Gastroesophageal sphincter (tissue), 3 donors: ENCODE results near the gene ZNF74.

ENCODE experiments used
- CTCF ChIP-seq, 4 experiments: fragments of 200-600 bp in 2 of 4; fragments of 450-650 bp in 2 of 4; sonication (generic) in 1 of 4; IDR thresholded peaks; one replicate each; pipeline ENCODE4 v1.5.1; 2017 to 2019; ENCODE audit warnings: antibody characterized with exemption in 4 of 4, mild to moderate bottlenecking in 2 of 4, moderate library complexity in 2 of 4
- EP300 ChIP-seq: sonication (generic); formaldehyde crosslinking; IDR thresholded peaks from one replicate; pipeline ENCODE4 v1.6.1; 2017; ENCODE audit warnings: antibody characterized with exemption, mild to moderate bottlenecking
- POLR2AphosphoS5 ChIP-seq: sonication (generic); formaldehyde crosslinking; IDR thresholded peaks from one replicate; pipeline ENCODE4 v1.6.1; 2017; ENCODE audit warnings: antibody characterized with exemption

- TF ChIP-seq CTCF (IDR thresholded peaks at IDR 0.05) (no peak), EP300 (no peak), POLR2AphosphoS5 (no peak)
Observed at GRCh38 chr22:20405931-20406685, 12.2 kb downstream of the ZNF74 start.
